Panc1 (cell line): ENCODE results near the gene CCDC200. TPM values are rescaled to one million over a fixed set of nuclear protein-coding genes. Genes with fewer than 3 reads are reported as not detected.
"Not testable (repeated sequence)": the region's sequence is repeated elsewhere in the genome, so short reads cannot be mapped to it uniquely, and the experiment has no call there.

Experiments
- ATAC-seq: fragments of 200-7000 bp; cut with Tn5 transposase; 2 replicates; pipeline ENCODE4 v1.9.1; 2020; ENCODE audit warnings: mild to moderate bottlenecking, moderate library complexity
- BruUV-seq: library from RNA; stranded (reverse); fragments of 400-500 nt; replicated peaks from 2 replicates; lab custom pipeline; 2021; lab: Mats Ljungman, UMichigan
- CTCF ChIA-PET: fragments of 300-600 bp; sonication (Branson Sonifier 250); formaldehyde crosslinking; loops from one replicate; lab custom pipeline; 2022; ENCODE audit warnings: antibody characterized with exemption; lab: Charles Lee
- POLR2A ChIA-PET: fragments of 300-600 bp; sonication (Branson Sonifier 250); formaldehyde crosslinking; loops from one replicate; lab custom pipeline; 2022; ENCODE audit warnings: antibody characterized with exemption; lab: Charles Lee
- DNase-seq: peaks from one replicate; pipeline ENCODE4 v3.0.0-alpha.2; 2010; ENCODE audit warnings: low read depth, low spot score
- H3K27ac ChIP-seq: 2 replicates; pipeline ENCODE4 v1.5.1; 2011; ENCODE audit warnings: mild to moderate bottlenecking, low read length, inconsistent platforms
- H3K27me3 ChIP-seq: fragments of 200-500 bp; sonication (Bioruptor generic); 2 replicates; pipeline ENCODE4 v1.6.0; 2014; ENCODE audit warnings: low read length, inconsistent platforms; ENCODE audit not compliant: control insufficient read depth, insufficient read depth
- H3K36me3 ChIP-seq: fragments of 200-500 bp; sonication (Bioruptor generic); 2 replicates; pipeline ENCODE4 v1.5.1; 2014; ENCODE audit warnings: inconsistent platforms, mild to moderate bottlenecking, low read length, moderate library complexity; ENCODE audit not compliant: control insufficient read depth, insufficient read depth
- H3K4me1 ChIP-seq: 2 replicates; pipeline ENCODE4 v1.5.1; 2011; ENCODE audit warnings: inconsistent platforms, mild to moderate bottlenecking, low read length, moderate library complexity; ENCODE audit not compliant: control insufficient read depth, insufficient read depth
- H3K4me3 ChIP-seq, 2 experiments: 2 replicates each; pipeline ENCODE4 v1.5.1; 2011 to 2012; ENCODE audit warnings: low read depth in 2 of 2, low read length in 2 of 2, mild to moderate bottlenecking in 2 of 2, inconsistent platforms in 1 of 2, moderate library complexity in 1 of 2
- H3K9me3 ChIP-seq: fragments of 200-500 bp; sonication (Bioruptor generic); 2 replicates; pipeline ENCODE4 v1.5.1; 2014; ENCODE audit warnings: low read depth, mild to moderate bottlenecking, inconsistent platforms, low read length, moderate library complexity; ENCODE audit not compliant: control insufficient read depth, insufficient read depth
- POLR2AphosphoS5 ChIP-seq: IDR thresholded peaks from 2 replicates; pipeline ENCODE4 v1.6.1; 2012; ENCODE audit warnings: mild to moderate bottlenecking, low read depth, low read length, moderate library complexity
- SIN3A ChIP-seq: IDR thresholded peaks from 2 replicates; pipeline ENCODE4 v1.6.1; 2012; ENCODE audit warnings: low read depth, mild to moderate bottlenecking, low read length, moderate library complexity, borderline replicate concordance; ENCODE audit not compliant: insufficient read depth
- TCF7L2 ChIP-seq: IDR thresholded peaks from 2 replicates; pipeline ENCODE4 v1.6.1; 2011; ENCODE audit warnings: mild to moderate bottlenecking, low read depth, low read length, inconsistent platforms
- in situ Hi-C: cut with HindIII; loops from 2 replicates; pipeline ENCODE4 v1.10.0; 2016; ENCODE audit warnings: low sequenced_read_pairs, low pct_unique_long_range_greater_than_20kb
- intact Hi-C: fragments of 100-400 bp; cut with micrococcal nuclease; formaldehyde crosslinking; loops from one replicate; pipeline ENCODE4 v1.10.0; 2022; ENCODE audit not compliant: unreplicated experiment
- total RNA-seq: library from RNA; stranded (reverse); gene quantifications from one replicate; pipeline ENCODE4 v1.2.1, GENCODE V29; 2021; ENCODE audit not compliant: unreplicated experiment
- TF ChIP-seq, protein P1 (sequence below): fragments of 450-650 bp; IDR thresholded peaks from 2 replicates; pipeline ENCODE4 v1.5.1; 2017; ENCODE audit warnings: mild to moderate bottlenecking
- TF ChIP-seq, protein P2 (sequence below), 2 experiments: IDR thresholded peaks; 2 replicates each; pipeline ENCODE4 v1.6.1; 2011 to 2012; ENCODE audit warnings: low read depth in 2 of 2, control low read depth in 1 of 2, low read length in 1 of 2, mild to moderate bottlenecking in 1 of 2, moderate library complexity in 1 of 2; ENCODE audit not compliant: insufficient read depth in 1 of 2

Gene CCDC200
- total RNA-seq, 1 experiment from 2014 or later = not detected

DNA sequence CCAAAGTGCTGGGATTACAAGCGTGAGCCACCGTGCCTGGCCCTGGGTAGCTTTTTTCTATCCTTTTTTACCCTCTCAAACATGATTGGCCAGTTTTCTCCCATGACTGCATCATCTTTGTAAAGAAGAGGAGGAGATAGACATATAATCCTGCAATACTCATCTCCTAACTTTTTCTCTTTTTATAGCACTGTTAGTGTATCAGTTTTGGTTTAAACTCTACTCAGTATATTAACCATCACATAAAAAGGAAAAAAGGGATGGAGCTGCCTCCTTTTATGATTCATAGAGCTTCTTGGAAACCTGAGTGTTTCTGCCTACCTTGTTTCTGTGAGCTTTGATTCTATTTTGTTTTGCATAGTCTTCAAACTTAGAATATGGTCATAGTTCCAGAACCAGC, 28.8 kb downstream of the CCDC200 start:
- ATAC-seq (no peak), DNase-seq (no peak)
- Histone ChIP-seq H3K9me3 (no peaks in the 10 kb centered on the region), H3K27ac (no peak overlapping the region), H3K4me3 (no peak overlapping the region), H3K4me1 (no peaks in the 10 kb centered on the region), H3K27me3 (no peaks in the 10 kb centered on the region), H3K36me3 (peaks cover 7% of the 10 kb centered on the region)
- BruUV-seq = no TSS peak
- intact Hi-C loops (no loop called here), in situ Hi-C loops (no loop called here)
- ChIA-PET POLR2A (interaction anchor here (1.2 kb wide), 1 partner anchor 28 kb away, joined by 3 read pairs; no protein-coding TSS in a partner anchor), CTCF (interaction anchor here (0.6 kb wide), 1 partner anchor 117 kb away, joined by 3 read pairs; no protein-coding TSS in a partner anchor)
- no peak for TF ChIP-seq SIN3A
- TF ChIP-seq TCF7L2 = no peak
- TF ChIP-seq, protein P1, sequence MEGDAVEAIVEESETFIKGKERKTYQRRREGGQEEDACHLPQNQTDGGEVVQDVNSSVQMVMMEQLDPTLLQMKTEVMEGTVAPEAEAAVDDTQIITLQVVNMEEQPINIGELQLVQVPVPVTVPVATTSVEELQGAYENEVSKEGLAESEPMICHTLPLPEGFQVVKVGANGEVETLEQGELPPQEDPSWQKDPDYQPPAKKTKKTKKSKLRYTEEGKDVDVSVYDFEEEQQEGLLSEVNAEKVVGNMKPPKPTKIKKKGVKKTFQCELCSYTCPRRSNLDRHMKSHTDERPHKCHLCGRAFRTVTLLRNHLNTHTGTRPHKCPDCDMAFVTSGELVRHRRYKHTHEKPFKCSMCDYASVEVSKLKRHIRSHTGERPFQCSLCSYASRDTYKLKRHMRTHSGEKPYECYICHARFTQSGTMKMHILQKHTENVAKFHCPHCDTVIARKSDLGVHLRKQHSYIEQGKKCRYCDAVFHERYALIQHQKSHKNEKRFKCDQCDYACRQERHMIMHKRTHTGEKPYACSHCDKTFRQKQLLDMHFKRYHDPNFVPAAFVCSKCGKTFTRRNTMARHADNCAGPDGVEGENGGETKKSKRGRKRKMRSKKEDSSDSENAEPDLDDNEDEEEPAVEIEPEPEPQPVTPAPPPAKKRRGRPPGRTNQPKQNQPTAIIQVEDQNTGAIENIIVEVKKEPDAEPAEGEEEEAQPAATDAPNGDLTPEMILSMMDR = no peak
- TF ChIP-seq, protein P2, sequence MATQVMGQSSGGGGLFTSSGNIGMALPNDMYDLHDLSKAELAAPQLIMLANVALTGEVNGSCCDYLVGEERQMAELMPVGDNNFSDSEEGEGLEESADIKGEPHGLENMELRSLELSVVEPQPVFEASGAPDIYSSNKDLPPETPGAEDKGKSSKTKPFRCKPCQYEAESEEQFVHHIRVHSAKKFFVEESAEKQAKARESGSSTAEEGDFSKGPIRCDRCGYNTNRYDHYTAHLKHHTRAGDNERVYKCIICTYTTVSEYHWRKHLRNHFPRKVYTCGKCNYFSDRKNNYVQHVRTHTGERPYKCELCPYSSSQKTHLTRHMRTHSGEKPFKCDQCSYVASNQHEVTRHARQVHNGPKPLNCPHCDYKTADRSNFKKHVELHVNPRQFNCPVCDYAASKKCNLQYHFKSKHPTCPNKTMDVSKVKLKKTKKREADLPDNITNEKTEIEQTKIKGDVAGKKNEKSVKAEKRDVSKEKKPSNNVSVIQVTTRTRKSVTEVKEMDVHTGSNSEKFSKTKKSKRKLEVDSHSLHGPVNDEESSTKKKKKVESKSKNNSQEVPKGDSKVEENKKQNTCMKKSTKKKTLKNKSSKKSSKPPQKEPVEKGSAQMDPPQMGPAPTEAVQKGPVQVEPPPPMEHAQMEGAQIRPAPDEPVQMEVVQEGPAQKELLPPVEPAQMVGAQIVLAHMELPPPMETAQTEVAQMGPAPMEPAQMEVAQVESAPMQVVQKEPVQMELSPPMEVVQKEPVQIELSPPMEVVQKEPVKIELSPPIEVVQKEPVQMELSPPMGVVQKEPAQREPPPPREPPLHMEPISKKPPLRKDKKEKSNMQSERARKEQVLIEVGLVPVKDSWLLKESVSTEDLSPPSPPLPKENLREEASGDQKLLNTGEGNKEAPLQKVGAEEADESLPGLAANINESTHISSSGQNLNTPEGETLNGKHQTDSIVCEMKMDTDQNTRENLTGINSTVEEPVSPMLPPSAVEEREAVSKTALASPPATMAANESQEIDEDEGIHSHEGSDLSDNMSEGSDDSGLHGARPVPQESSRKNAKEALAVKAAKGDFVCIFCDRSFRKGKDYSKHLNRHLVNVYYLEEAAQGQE (IDR thresholded peaks at IDR 0.05; ENCODE audit: insufficient read depth in 1 of 2, low read depth in 2 of 2, low read length in 1 of 2) = no peak
- no peak for TF ChIP-seq POLR2AphosphoS5

DNA sequence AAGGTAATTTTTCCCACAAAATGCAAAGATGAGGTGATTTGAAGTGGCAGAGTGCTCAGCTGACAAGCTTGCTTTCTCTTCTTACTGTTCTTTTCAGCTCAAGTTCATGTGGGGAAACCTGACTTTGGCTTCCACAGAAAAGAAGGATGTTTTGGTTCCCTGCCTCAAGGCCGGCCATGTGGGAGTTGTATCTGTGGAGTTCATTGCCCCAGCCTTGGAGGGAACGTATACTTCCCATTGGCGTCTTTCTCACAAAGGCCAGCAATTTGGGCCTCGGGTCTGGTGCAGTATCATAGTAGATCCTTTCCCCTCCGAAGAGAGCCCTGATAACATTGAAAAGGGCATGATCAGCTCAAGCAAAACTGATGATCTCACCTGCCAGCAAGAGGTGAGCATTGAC, 35.2 kb downstream of the CCDC200 start:
- TF ChIP-seq, protein P2 (IDR thresholded peaks at IDR 0.05; ENCODE audit: insufficient read depth in 1 of 2, low read depth in 2 of 2, low read length in 1 of 2) = no peak
- TF ChIP-seq, protein P1 = no peak
- Histone ChIP-seq H3K36me3 (peaks cover 5% of the 10 kb centered on the region), H3K27me3 (no peaks in the 10 kb centered on the region), H3K4me1 (no peaks in the 10 kb centered on the region), H3K9me3 (no peaks in the 10 kb centered on the region), H3K27ac (no peak overlapping the region), H3K4me3 (no peak overlapping the region)
- no peak for DNase-seq
- no TSS peak for BruUV-seq
- POLR2A ChIA-PET = no interaction called here
- no peak for ATAC-seq
- intact Hi-C loops (no loop called here), in situ Hi-C loops (no loop called here)
- CTCF ChIA-PET = no interaction called here

DNA sequence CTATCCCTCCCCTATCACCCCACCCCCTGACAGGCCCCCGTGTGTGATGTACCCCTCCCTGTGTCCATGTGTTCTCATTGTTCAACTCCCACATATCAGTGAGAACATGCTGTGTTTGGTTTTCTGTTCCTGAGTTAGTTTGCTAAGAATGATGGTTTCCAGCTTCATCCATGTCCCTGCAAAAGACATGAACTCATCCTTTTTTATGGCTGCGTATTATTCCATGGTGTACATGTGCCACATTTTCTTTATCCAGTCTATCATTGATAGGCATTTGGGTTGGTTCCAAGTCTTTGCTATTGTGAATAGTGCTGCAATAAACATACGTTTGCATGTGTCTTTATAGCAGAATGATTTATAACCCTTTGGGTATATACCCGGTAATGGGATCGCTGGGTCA, 41.8 kb downstream of the CCDC200 start:
- BruUV-seq, intact Hi-C loops, ATAC-seq, in situ Hi-C loops, DNase-seq, H3K27ac ChIP-seq, H3K9me3 ChIP-seq, H3K27me3 ChIP-seq, H3K36me3 ChIP-seq, H3K4me3 ChIP-seq, POLR2A ChIA-PET, H3K4me1 ChIP-seq, CTCF ChIA-PET: not testable (repeated sequence)
